H1 (cell line): ENCODE data around the gene LRATD1. TPM values are rescaled to one million over a fixed set of nuclear protein-coding genes. Genes with fewer than 3 reads are reported as not detected.

ENCODE experiments used
- CTCF ChIA-PET: fragments of 300-600 bp; sonication (Branson Sonifier 250); formaldehyde crosslinking; loops from one replicate; lab custom pipeline; 2021; ENCODE audit not compliant: partially characterized antibody; lab: Charles Lee
- POLR2A ChIA-PET: fragments of 300-600 bp; sonication (Branson Sonifier 250); formaldehyde crosslinking; loops from one replicate; lab custom pipeline; 2021; ENCODE audit warnings: inconsistent platforms; ENCODE audit not compliant: partially characterized antibody; lab: Charles Lee
- DNase-seq, 2 experiments: peaks; one replicate each; pipeline versions ENCODE4 v3.0.0 to v3.0.0-alpha.2; 2010 to 2022; ENCODE audit warnings: low spot score in 2 of 2, low read depth in 1 of 2, mixed read lengths in 1 of 2
- FAIRE-seq: peaks from 2 replicates; lab custom pipeline; 2011; peaks lifted over from hg19 to GRCh38; lab: Jason Lieb, UNC
- H2AFZ ChIP-seq: 2 replicates; pipeline ENCODE4 v1.8.1; 2012; ENCODE audit warnings: low read length, inconsistent platforms
- H2AK5ac ChIP-seq: 2 replicates; pipeline ENCODE4 v1.6.1; 2013; ENCODE audit warnings: low read depth, low read length
- H2BK120ac ChIP-seq: replicated peaks from 2 replicates; pipeline ENCODE3; 2013; ENCODE audit warnings: low read depth, low read length, inconsistent platforms
- H2BK12ac ChIP-seq: 2 replicates; pipeline ENCODE4 v1.6.1; 2013; ENCODE audit warnings: low read depth, low read length
- H2BK15ac ChIP-seq: 2 replicates; pipeline ENCODE4 v1.6.1; 2013; ENCODE audit warnings: low read length
- H2BK20ac ChIP-seq: 2 replicates; pipeline ENCODE4 v1.6.1; 2013; ENCODE audit warnings: low read length
- H2BK5ac ChIP-seq: 2 replicates; pipeline ENCODE4 v1.6.1; 2013; ENCODE audit warnings: low read depth, low read length
- H3K14ac ChIP-seq: 2 replicates; pipeline ENCODE4 v1.6.1; 2013; ENCODE audit warnings: inconsistent platforms; ENCODE audit not compliant: insufficient read length
- H3K18ac ChIP-seq: 2 replicates; pipeline ENCODE4 v1.6.1; 2013; ENCODE audit warnings: low read length; ENCODE audit errors: extremely low read depth
- H3K23ac ChIP-seq: 2 replicates; pipeline ENCODE4 v1.6.1; 2013; ENCODE audit warnings: inconsistent platforms; ENCODE audit not compliant: insufficient read length
- H3K23me2 ChIP-seq: 2 replicates; pipeline ENCODE4 v1.6.1; 2013; ENCODE audit warnings: low read depth, low read length
- H3K27ac ChIP-seq: 2 replicates; pipeline ENCODE4 v1.6.1; 2011; ENCODE audit warnings: low read depth, low read length, inconsistent platforms
- H3K27me3 ChIP-seq, 4 experiments: replicated peaks in 1 of 4; 1 replicate in 1 of 4; 2 replicates in 3 of 4; pipeline versions ENCODE4 v1.6.1 to v1.8.1; 2011 to 2013; ENCODE audit warnings: low read length in 3 of 4, mild to moderate bottlenecking in 3 of 4, inconsistent platforms in 2 of 4, mixed read lengths in 2 of 4, moderate library complexity in 1 of 4; ENCODE audit not compliant: control insufficient read depth in 3 of 4, insufficient read depth in 3 of 4; ENCODE audit errors: extremely low read depth in 1 of 4
- H3K36me3 ChIP-seq, 4 experiments: 2 replicates each; pipeline versions ENCODE4 v1.6.1 to v1.8.1; 2011 to 2013; ENCODE audit warnings: mild to moderate bottlenecking in 4 of 4, low read length in 3 of 4, moderate library complexity in 2 of 4, control low read depth in 1 of 4, inconsistent platforms in 1 of 4; ENCODE audit not compliant: insufficient read depth in 4 of 4, control insufficient read depth in 2 of 4
- H3K4ac ChIP-seq: replicated peaks from 2 replicates; pipeline ENCODE3; 2013; ENCODE audit warnings: low read length, low read depth, mixed read lengths, inconsistent platforms; ENCODE audit not compliant: insufficient read length
- H3K4me1 ChIP-seq, 4 experiments: replicated peaks in 1 of 4; 1 replicate in 1 of 4; 2 replicates in 3 of 4; pipeline versions ENCODE4 v1.6.1 to v1.8.1; 2011 to 2013; ENCODE audit warnings: low read length in 3 of 4, inconsistent platforms in 2 of 4, mixed read lengths in 1 of 4; ENCODE audit not compliant: insufficient read depth in 4 of 4, control insufficient read depth in 3 of 4
- H3K4me2 ChIP-seq, 2 experiments: 2 replicates each; pipeline versions ENCODE4 v1.6.1 to v1.8.1; 2011 to 2013; ENCODE audit warnings: low read depth in 2 of 2, low read length in 2 of 2, control low read depth in 1 of 2, inconsistent platforms in 1 of 2, mild to moderate bottlenecking in 1 of 2; ENCODE audit not compliant: insufficient read depth in 1 of 2
- H3K4me3 ChIP-seq, 4 experiments: fragments of 200-600, 300-600 bp in 1 of 4; sonication (generic), shearing (Covaris generic), sonication (Bioruptor Twin) in 1 of 4; 2 replicates each; pipeline versions ENCODE4 v1.5.1 to v1.8.1; 2011 to 2016; ENCODE audit warnings: low read length in 4 of 4, low read depth in 3 of 4, control low read depth in 2 of 4, inconsistent platforms in 2 of 4, mild to moderate bottlenecking in 2 of 4, mixed read lengths in 1 of 4, moderate library complexity in 1 of 4; ENCODE audit not compliant: insufficient read depth in 2 of 4; ENCODE audit errors: extremely low read depth in 1 of 4
- H3K56ac ChIP-seq: replicated peaks from 2 replicates; pipeline ENCODE3; 2013; ENCODE audit warnings: low read depth, mild to moderate bottlenecking, mixed read lengths, low read length, inconsistent platforms; ENCODE audit not compliant: insufficient read length
- H3K79me1 ChIP-seq: 2 replicates; pipeline ENCODE4 v1.6.1; 2013; ENCODE audit warnings: low read depth, low read length, control low read depth
- H3K79me2 ChIP-seq, 2 experiments: 2 replicates each; pipeline versions ENCODE4 v1.6.1 to v1.8.1; 2012 to 2013; ENCODE audit warnings: low read length in 2 of 2, mild to moderate bottlenecking in 2 of 2, inconsistent platforms in 1 of 2; ENCODE audit not compliant: insufficient read depth in 2 of 2, control insufficient read depth in 1 of 2
- H3K9ac ChIP-seq, 4 experiments: replicated peaks in 1 of 4; 1 replicate in 1 of 4; 2 replicates in 3 of 4; pipeline versions ENCODE4 v1.6.1 to v1.8.1; 2011 to 2013; ENCODE audit warnings: low read depth in 3 of 4, low read length in 3 of 4, control low read depth in 2 of 4, mild to moderate bottlenecking in 2 of 4, moderate library complexity in 2 of 4, inconsistent platforms in 1 of 4; ENCODE audit errors: extremely low read depth in 1 of 4
- H3K9me3 ChIP-seq, 2 experiments: 2 replicates each; pipeline versions ENCODE4 v1.6.1 to v1.8.1; 2012 to 2013; ENCODE audit warnings: mild to moderate bottlenecking in 2 of 2, moderate library complexity in 2 of 2, control low read depth in 1 of 2, inconsistent platforms in 1 of 2, low read depth in 1 of 2, low read length in 1 of 2, mixed read lengths in 1 of 2; ENCODE audit not compliant: insufficient read depth in 2 of 2
- H4K20me1 ChIP-seq, 2 experiments: replicated peaks in 1 of 2; 2 replicates each; pipeline versions ENCODE3 to v1.8.1; 2011 to 2013; ENCODE audit warnings: inconsistent platforms in 2 of 2, low read length in 2 of 2, mild to moderate bottlenecking in 1 of 2; ENCODE audit not compliant: insufficient read depth in 2 of 2, control insufficient read depth in 1 of 2
- H4K5ac ChIP-seq: 2 replicates; pipeline ENCODE4 v1.6.1; 2013; ENCODE audit warnings: low read length, low read depth, mixed read lengths, inconsistent platforms; ENCODE audit not compliant: insufficient read length
- H4K8ac ChIP-seq: 2 replicates; pipeline ENCODE4 v1.8.0; 2013; ENCODE audit warnings: mild to moderate bottlenecking, moderate library complexity, low read length, inconsistent platforms; ENCODE audit not compliant: insufficient read depth; ENCODE audit errors: extremely low read depth
- H4K91ac ChIP-seq: replicated peaks from 2 replicates; pipeline ENCODE3; 2013; ENCODE audit warnings: low read length, mixed read lengths, inconsistent platforms; ENCODE audit not compliant: insufficient read length
- BACH1 ChIP-seq: IDR thresholded peaks from 2 replicates; pipeline ENCODE4 v1.6.1; 2012; ENCODE audit warnings: low read length, improper control_type of control experiment
- BCL11A ChIP-seq, 2 experiments: IDR thresholded peaks; one replicate each; pipeline ENCODE4 v1.6.1; 2011; ENCODE audit warnings: low read depth in 2 of 2, low read length in 2 of 2, mild to moderate bottlenecking in 2 of 2
- HDAC2 ChIP-seq, 2 experiments: fragments of 300-600 bp in 1 of 2; sonication (generic) in 1 of 2; IDR thresholded peaks; 2 replicates each; pipeline ENCODE4 v1.6.1; 2011 to 2012; ENCODE audit warnings: low read depth in 2 of 2, low read length in 2 of 2, mild to moderate bottlenecking in 2 of 2, moderate library complexity in 2 of 2, borderline replicate concordance in 1 of 2, inconsistent platforms in 1 of 2
- KDM1A ChIP-seq: fragments of 200-600, 300-600 bp; sonication (generic); IDR thresholded peaks from 2 replicates; pipeline ENCODE4 v1.7.1; 2016; ENCODE audit warnings: mild to moderate bottlenecking, low read length, borderline replicate concordance
- NRF1 ChIP-seq: IDR thresholded peaks from 2 replicates; pipeline ENCODE4 v1.6.1; 2011; ENCODE audit warnings: mild to moderate bottlenecking, low read depth, low read length, improper control_type of control experiment
- WGBS, 2 experiments: shearing (Covaris generic) in 1 of 2; methylation state at CpG; one replicate each; pipeline versions ENCODE4 v1.1.6 to v1.1.7; 2013 to 2015; ENCODE audit warnings: low lambda C conversion rate in 2 of 2, mixed read lengths in 2 of 2, inconsistent platforms in 1 of 2, low coverage in 1 of 2, missing lambda C conversion rate in 1 of 2; ENCODE audit not compliant: insufficient replicate concordance in 2 of 2, insufficient coverage in 1 of 2, insufficient read length in 1 of 2; ENCODE audit errors: extremely low coverage in 1 of 2, missing lambda C conversion rate in 1 of 2; 5-methylcytosine and 5-hydroxymethylcytosine counted together
- polyA plus RNA-seq, 7 experiments: library from polyadenylated mRNA; depleted of rRNA in 3 of 7; stranded (reverse) in 5 of 7; unstranded in 2 of 7; fragments of >200 nt in 5 of 7; fragments of 200-250 nt in 2 of 7; gene quantifications; 1 replicate in 5 of 7; 2 replicates in 1 of 7; 4 replicates in 1 of 7; pipeline versions ENCODE4 v1.2.1 to v1.2.3, GENCODE V29; 2011 to 2013; ENCODE audit warnings: missing spikeins in 2 of 7, mixed read lengths in 2 of 7
- total RNA-seq: library from RNA; stranded (reverse); fragmentation: NEBNext Ultra II Directional; extraction: Animal tissue kit (Norgen Biotek cat#: 25700); gene quantifications from 2 replicates; pipeline ENCODE4 v1.2.1, GENCODE V29; 2021
- TF ChIP-seq, protein P1 (sequence below): IDR thresholded peaks from 2 replicates; pipeline ENCODE4 v1.6.1; 2012; ENCODE audit warnings: inconsistent platforms

LRATD1 gene
- total and polyA plus RNA-seq, 2 of the 8 experiments (the other 6 are each of a cell fraction or from before 2014, with no cell fraction given) = 1.2 to 2.3 TPM

DNA sequence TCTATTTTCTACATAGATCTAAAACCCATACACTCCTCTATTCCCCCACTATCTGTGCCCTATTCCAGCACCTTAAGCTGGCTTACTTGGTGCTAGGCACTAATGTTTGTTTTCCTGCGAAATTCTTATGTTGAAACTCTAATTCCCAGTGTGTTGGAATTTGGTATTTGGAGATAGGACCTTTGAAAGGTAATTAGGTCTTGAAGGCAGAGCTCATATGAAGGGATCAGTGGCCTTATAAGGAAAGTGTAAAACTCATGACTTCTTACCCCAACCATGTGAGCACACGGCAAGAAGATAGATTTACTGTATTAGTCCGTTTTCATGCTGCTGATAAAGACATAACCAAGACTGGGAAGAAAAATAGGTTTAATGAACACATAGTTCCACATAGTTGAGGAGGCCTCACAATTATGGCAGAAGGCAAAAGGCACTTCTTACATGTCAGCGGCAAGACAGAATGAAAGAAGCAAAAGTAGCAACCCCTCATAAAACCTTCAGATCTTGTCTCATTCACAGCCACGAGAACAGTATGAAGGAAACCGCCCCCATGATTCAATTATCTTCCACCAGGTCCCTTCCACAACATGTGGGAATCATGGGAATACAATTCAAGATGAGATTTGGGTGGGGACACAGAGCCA, 10.5 kb upstream of the LRATD1 start:
- no peak overlapping the region for H3K4ac ChIP-seq
- 92% methylated on average over 6 of the region's 6 CpGs; no CpG with 5 or more reads in 1 of the 2 experiments for WGBS, 2 experiments
- no peak overlapping the region for H2BK15ac ChIP-seq
- no peak overlapping the region for H4K5ac ChIP-seq
- H3K79me1 ChIP-seq = no peaks in the 10 kb centered on the region
- DNase-seq = no peak
- no peak overlapping the region for H3K23ac ChIP-seq
- no peak overlapping the region for H2BK12ac ChIP-seq
- H3K4me3 ChIP-seq = no peak overlapping the region
- H3K79me2 ChIP-seq = no peaks in the 10 kb centered on the region
- no peak overlapping the region for H3K4me2 ChIP-seq
- CTCF ChIA-PET = interaction anchor here (1.6 kb wide), 1 partner anchor 12 kb away, joined by 4 read pairs; no protein-coding TSS in a partner anchor
- POLR2A ChIA-PET = no interaction called here
- H2BK120ac ChIP-seq = no peak overlapping the region
- H4K91ac ChIP-seq = no peak overlapping the region
- H2BK5ac ChIP-seq = no peak overlapping the region
- no peak for TF ChIP-seq HDAC2 (IDR thresholded peaks at IDR 0.05; ENCODE audit: borderline replicate concordance in 1 of 2, low read depth in 2 of 2, low read length in 2 of 2)
- no peak for TF ChIP-seq NRF1
- TF ChIP-seq BACH1 = no peak
- no peak for TF ChIP-seq KDM1A
- TF ChIP-seq, protein P1, sequence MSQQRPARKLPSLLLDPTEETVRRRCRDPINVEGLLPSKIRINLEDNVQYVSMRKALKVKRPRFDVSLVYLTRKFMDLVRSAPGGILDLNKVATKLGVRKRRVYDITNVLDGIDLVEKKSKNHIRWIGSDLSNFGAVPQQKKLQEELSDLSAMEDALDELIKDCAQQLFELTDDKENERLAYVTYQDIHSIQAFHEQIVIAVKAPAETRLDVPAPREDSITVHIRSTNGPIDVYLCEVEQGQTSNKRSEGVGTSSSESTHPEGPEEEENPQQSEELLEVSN = no peak
- TF ChIP-seq BCL11A (IDR thresholded peaks at IDR 0.05; ENCODE audit: low read depth in 2 of 2, low read length in 2 of 2) = no peak
- no peak overlapping the region for H4K8ac ChIP-seq
- H3K27ac ChIP-seq = no peak overlapping the region
- no peak overlapping the region for H3K56ac ChIP-seq
- no peak overlapping the region for H2BK20ac ChIP-seq
- no peaks in the 10 kb centered on the region for H3K9me3 ChIP-seq
- no peaks in the 10 kb centered on the region for H3K23me2 ChIP-seq
- H3K4me1 ChIP-seq = no peaks in the 10 kb centered on the region
- no peak overlapping the region for H3K14ac ChIP-seq
- H4K20me1 ChIP-seq = no peaks in the 10 kb centered on the region
- H3K36me3 ChIP-seq = no peaks in the 10 kb centered on the region
- H2AFZ ChIP-seq = no peak overlapping the region
- no peak overlapping the region for H2AK5ac ChIP-seq
- no peaks in the 10 kb centered on the region for H3K27me3 ChIP-seq
- no peak overlapping the region for H3K18ac ChIP-seq
- H3K9ac ChIP-seq = no peak overlapping the region
- no peak for FAIRE-seq
